Activated CD4-positive, alpha-beta T cell treated with anti-CD3 and anti-CD28 coated beads, Interleukin-2, Interleukin-4, amounts not matched to agents 100 ng/mL and 50 ng/mL, durations not matched to agents 16 hours and 8 hours (primary cell): ENCODE results near the gene UBFD1.
"Not testable (repeated sequence)": the region's sequence is repeated elsewhere in the genome, so short reads cannot be mapped to it uniquely, and the experiment has no call there.

Experiments
- DNase-seq: peaks from one replicate; pipeline ENCODE4 v3.0.0-alpha.2; 2020; ENCODE audit warnings: low spot score

The UBFD1 gene

DNA sequence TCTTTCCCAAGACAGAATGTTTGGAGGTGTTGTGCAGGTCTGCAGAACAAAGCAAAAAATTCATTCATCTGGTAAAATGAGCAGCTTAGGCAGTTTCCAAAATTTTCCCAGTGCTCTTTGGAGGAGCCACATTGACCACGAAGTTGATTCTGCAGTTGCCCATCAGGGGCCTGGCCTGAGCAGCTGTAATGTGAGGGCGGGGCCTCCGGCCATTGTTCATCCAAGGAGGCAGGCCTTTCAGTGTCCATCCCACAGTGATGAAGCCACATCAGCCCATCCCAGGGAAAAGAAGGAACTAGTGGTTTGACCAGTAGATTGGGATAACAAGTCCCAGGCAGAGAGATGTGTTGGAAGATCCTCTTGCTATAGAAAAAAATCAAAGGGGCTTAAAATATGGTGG is 10.1 kb downstream of the UBFD1 start:
- DNase-seq: no peak

DNA sequence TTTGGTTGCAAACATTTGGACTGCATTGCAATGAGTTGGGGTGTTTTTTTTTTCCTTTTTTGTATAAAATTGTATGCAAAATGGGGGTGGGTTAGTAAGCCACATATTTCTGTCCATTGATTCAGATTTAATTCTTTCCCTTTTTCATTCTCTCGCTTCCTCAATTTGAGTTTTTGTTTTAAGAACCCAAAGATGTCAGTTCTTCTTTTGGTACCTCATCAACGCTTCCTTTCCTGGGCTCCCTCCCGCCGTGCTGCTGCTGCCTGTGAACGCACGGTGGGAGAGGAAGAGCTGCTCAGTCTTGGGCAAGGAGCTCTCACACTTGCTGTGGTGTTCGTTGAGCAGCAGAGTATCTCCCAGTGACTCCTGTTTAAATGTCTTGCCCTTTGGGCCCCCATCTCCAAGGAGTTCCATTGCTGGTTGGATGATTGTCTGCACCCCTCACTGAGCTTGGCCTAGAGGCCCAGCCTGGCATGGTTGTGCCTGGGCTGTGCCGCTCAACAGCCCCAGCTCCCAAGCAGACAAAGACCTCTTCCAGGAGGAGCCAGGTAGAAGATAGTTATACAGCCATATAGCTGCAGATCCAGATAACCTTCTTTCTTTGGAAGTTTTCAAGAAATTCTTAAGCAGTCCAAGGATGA is 13.6 kb downstream of the UBFD1 start:
- DNase-seq: no peak

DNA sequence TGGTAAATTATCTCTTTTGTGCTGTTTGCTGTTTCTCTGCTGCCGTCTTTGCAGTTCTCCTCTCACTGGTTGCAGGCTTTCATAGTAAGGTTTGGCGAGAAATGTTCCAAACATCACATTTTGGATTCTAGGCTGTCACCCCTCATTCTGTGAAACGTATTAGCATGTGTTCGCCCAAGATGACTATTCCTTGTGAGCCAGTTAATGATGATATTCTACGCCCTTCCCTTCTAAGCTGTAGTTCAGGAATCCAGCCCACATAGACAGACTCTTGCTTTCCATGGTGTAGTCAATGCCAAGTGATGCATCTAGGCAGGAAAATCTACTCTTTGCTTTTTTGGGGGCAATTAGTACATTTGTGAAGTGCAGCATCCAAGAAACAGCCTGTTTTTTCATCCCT is 14.4 kb downstream of the UBFD1 start:
- no peak for DNase-seq

DNA sequence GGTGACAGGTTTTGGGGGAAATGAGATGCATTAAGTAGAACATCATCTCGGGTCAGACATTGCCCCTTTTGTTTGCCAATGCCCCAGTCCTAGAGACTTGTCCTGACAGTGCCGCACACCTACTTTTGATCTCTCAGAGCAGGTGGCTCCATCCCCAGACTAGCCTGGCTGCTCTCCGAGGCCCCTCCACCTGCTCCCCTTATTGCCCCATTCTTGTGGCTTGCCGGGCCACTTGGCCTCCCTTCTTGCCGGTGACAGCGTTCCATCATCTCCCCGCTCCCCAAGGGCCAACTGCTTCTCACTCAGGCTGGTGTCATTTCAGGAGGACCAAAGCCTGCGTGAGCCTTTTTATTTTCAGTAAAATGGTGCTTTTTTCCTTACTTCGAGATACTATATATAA is 14.9 kb downstream of the UBFD1 start:
- no peak for DNase-seq

DNA sequence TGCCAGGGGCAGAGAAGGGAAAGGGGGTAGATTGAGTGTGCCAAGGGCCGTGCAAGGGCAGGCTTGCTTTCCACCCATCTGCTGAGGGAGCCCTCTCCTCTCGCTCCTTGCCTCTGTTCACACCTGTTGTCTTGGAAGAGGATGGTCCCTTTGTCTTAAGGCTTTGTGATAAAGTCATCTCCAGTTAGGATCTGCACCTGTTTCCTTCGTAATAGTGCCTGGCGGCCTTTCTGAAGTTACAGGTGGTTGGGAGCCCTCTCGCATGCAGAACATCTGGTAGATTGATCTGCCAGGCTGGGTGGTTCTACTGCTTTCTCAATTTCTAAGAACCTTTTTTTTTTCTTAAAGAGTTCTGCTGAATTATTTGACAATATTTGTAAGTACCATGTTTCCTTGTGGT is 16.3 kb downstream of the UBFD1 start:
- DNase-seq: no peak

DNA sequence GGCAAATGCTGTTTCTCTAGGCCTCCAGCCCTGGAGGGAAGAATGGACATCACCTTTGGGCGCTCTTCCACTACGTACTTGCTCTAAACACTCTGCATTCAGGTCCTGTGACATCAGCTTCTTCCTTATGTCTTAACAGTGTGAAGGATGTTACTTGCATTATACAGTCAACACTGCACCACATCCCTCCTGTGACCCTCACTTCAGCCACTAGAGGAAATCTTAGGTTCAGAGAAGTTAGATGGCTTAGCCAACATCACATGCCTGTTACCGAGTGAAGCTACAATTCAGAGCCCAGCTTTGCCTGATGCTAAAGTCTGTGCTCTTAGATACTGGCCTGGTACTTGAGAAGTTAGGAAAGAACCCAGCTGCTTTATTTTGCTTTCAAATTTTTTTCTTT is 18.3 kb downstream of the UBFD1 start:
- no peak for DNase-seq

DNA sequence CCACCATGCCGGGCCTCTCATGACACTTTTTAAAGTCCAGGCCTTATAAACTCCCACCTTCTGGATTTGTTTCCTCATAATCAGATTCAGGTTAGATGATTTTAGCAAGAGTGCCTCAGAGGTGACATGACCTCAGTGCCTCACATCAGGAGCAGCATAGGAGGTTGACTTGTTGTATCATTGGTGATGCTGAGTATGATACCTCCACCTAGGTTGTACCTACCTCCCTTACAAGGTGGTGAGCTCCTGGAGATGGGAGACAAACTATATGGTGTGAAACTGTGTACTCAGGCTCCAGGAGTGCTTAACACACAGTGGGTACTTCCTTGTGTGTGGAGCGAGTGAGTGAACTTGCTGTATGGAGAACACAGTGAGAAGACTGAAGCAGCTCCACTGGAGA is 20.0 kb downstream of the UBFD1 start:
- DNase-seq: no peak

DNA sequence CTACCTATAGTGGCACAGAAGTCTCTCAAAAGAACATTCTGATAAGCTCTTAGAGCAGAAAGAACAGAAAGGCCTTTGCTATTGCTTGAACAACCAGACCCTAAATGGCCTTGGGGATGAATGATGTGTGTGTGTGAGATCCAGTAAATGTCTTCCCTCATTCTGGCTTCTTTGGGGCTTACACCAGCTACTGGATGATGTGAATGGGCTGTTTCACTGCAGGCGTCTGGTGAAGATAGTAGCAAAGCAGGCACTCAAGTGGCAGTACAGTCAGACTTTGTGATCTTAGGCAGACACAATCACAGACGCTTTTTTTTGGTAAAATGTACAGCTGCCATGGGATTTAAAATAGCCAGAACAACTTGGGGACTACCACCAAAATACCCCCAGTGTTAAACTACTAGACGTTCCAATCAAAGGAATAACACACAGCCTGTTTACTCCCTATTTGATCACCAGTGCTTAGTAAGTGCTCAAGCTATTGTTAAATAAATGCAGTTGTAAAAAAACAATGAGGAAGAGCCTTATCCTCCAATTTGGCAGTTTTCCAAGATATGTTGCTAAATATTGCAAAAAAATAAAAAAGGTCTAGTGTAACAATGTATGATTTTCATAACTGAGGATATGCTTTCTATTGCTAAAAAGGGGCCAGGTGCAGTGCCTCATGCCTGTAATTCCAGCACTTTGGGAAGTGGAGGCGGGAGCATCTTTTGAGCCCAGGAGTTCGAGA is 20.7 kb downstream of the UBFD1 start:
- DNase-seq: no peak

DNA sequence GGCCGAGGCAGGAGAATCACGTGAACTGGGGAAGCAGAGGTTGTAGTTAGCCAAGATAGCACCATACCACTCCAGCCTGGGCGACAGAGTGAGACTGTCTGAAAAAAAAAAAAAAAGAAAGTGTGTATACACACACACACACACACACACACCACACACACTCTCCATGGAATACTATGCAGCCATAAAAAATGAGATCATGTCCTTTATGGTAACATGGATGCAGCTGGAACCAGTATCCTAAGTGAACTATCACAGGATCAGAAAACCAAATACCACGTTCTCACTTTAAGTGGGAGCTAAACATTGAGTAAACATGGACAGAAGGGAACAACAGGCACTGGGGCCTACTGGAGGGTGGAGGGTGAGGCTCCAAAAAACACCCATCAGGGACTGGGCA is 21.8 kb downstream of the UBFD1 start:
- no peak for DNase-seq

DNA sequence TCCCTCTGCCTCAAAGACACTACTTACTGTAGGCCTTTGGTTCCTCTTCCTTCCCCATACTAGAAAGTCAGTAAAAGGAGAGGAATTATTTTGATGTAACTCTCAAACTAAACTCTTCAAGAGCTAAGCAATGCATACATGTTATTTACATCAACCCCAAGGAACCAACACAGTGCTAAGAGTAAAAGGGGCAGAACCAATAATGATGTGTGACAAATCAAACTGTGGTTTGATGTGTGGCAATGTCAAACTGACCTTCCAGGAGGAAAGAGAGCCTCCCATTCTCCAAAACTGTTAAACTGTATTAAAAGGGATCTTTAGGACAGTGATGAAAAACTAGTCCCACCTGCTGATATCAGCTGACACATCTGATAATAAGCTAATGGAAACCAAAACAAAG is 22.9 kb downstream of the UBFD1 start:
- DNase-seq: no peak

DNA sequence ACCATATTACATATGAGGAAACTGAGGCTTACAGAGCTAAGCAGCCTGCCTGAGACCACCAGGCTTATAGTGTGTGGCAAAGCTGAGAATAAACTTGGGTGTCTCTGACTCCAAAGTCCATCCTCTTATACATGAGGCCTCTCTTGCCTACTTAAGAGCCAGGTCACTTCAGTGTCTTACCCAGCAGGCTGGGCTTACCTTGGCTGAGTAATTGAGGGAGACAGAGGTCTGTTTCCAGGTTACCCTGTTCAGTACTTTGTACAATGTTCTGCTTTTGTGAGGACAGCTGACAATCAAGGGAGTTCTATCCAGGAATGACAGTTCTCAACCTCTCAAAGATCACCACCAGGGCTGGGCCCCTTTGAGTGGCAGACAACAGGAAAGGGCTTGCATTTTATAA is 24.2 kb downstream of the UBFD1 start:
- DNase-seq: no peak

DNA sequence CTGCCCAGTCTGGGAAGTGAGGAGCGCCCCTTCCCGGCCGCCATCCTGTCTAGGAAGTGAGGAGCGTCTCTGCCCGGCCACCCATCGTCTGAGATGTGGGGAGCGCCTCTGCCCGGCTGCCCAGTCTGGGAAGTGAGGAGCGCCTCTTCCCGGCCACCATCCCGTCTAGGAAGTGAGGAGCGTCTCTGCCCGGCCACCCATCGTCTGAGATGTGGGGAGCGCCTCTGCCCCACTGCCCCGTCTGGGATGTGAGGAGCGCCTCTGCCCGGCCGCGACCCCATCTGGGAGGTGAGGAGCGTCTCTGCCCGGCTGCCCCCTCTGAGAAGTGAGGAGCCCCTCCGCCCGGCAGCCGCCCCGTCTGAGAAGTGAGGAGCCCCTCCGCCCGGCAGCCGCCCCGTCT is 25.7 kb downstream of the UBFD1 start:
- DNase-seq: not testable (repeated sequence)

DNA sequence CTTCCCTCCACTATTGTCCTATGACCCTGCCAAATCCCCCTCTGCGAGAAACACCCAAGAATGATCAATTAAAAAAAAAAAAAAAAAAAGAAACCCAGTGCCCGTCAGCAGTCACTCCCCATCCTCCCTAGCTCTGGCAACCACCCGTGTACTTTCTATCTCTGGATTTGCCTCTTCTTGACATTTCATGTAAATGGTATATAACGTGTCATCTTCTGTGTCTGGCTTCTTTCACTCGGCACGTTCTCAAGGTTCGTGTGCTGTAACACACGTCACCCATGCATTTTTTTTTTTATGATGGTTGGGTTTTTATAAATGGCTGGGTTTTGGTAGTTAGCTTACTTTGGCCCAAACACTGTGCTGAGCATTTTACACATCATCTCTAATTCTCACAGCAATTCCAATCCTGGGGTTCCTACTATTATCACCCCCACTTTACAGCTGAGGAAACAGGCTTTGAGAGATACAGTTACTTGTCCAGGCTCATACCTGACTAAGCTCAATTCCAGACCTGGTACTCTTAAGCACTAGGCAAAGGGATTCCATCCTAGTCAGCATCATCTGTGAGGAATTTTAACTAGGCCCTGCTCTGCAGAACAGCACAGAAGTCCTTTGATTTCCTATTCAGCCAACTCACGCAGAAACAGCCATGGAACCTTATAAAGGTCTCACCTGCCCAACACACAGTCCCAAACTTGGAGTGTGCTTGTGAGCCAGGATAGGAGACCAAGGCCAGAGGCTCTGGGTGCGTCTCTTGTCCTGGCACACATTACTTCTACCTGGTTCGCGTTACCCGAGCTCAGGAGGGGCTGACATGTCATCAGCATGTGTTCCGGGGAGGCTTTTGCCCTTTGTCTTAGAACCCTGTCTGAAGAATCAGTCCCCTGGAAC is 26.9 kb downstream of the UBFD1 start:
- DNase-seq: no peak

DNA sequence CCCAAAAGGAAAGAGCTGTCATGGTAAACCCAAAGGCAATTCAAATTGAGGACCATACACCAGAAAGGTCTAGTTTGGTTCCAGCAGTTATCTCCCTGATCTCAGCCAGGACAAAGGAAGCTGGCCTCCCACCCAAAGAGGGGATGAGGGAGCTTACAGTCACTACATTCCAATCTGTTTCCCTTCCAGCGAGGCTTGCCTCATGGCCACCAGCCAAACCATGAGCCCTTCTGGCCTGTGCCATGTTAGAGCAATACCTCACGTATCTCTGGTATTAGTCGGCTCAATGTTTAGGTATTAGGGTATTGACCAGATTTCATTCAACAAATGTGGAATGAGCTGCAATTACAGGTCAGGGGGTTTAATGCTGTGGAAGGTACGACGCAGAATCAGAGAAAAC is 30.2 kb downstream of the UBFD1 start:
- no peak for DNase-seq

DNA sequence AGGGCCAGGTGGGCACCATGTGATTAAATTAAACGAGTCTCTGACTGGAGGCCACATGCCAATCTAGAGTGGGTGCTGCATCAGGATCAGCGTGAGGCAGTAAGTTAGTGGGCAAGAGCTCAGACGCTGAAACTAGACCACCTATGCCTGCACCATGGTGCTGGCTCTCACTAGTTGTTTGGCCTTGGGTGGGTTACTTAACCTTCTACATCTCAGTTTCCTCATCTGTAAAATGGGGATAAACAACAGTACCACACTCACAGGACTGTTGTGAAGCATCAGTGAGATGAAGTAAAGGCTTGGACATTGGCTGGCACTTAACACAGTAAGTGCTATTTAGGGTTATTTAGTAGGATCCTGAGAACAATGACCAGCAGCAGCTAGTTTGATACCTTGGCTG is 32.7 kb downstream of the UBFD1 start:
- DNase-seq: no peak

DNA sequence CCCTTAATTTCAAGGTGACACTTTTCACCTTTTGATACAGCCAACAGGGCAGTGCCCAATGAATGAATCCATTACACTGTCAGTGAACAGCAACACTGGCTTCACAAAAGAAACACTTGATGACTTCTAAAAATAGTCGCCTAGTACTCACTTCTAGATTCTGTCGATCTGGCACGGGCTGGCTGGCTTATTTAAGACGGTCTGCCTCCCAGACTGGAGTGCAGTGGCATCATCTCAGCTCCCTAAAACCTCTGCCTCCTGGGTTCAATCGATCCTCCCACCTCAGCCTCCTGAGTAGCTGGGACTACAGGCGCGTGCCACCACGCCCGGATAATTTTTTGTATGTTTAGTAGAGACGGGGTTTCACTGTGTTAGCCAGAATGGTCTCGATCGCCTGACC is 36.7 kb downstream of the UBFD1 start:
- no peak for DNase-seq

DNA sequence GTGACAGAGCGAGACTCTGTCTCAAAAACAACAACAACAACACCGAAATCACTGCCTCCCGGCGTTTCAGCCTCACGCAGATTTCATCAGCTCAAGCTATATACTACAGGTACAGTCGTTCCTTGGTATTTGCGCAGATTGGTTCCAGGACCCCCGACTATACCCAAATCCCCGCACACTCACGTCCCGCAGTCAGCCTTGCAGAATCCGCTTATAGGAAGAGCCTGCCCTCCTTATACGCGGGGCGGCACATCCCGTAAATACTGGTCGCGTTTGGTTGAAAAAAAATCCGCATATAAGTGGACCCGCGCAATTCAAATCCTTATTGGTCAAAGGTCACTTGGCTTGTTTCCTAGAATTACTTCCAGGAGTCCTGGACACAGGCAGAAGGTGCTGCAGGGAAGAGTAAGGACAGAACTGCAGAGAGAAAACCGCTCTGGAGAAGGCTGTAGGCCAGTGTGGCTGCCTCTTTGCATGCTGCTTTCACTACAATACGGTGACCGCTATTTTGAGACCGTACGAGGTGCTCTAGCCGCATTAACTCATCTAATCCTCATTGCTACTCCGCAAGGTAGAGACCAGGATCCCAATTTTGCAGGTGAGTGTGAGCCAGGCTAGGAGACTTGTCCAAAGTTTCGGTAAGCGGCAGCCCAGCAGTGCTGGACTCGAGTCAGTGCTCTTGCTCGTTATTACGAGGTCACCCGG is 37.9 kb downstream of the UBFD1 start:
- no peak for DNase-seq

DNA sequence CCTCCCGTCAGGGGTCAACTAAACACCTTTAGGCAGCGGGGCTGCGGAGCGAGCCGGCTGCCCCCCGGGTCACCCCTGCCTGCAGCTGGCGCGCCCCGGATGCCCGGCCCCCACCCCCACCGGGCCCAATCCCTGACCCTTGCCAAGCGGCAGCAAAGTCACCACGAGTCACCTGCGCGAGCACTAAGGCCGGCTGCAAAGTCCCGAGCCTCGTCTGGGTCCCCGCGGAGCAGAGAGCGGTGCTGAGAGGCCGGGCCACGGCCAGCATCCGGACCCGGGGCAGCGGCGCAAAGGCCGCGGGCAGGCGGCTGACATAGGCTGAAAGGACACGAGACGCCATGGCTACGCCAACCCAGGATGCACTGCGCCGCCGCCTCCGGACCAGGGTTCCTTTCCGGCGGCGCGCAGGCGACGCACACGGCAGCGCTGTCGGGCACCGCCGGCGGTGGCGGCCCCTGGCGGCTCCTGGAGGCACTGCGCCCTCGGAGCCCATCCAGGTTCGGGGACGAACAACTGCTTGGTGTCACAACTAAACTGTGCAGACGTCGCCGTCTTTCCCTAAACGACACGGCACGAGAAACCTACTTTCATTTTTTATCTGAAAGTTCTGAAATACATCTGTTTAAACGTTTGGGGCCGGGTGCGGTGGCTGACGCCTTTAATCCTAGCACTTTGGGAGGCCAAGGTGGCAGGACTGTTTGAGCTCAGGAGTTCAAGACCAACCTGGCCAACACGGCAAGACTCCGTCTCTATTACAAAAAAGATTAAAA is 38.6 kb downstream of the UBFD1 start, which contains the start of gene NDUFAB1:
NDUFAB1 (minus strand) TSS at position 366 of the 770 bp plus-strand sequence; CDS start at position 340, 26 bp downstream.
- peak; percentile 92 for DNase-seq

DNA sequence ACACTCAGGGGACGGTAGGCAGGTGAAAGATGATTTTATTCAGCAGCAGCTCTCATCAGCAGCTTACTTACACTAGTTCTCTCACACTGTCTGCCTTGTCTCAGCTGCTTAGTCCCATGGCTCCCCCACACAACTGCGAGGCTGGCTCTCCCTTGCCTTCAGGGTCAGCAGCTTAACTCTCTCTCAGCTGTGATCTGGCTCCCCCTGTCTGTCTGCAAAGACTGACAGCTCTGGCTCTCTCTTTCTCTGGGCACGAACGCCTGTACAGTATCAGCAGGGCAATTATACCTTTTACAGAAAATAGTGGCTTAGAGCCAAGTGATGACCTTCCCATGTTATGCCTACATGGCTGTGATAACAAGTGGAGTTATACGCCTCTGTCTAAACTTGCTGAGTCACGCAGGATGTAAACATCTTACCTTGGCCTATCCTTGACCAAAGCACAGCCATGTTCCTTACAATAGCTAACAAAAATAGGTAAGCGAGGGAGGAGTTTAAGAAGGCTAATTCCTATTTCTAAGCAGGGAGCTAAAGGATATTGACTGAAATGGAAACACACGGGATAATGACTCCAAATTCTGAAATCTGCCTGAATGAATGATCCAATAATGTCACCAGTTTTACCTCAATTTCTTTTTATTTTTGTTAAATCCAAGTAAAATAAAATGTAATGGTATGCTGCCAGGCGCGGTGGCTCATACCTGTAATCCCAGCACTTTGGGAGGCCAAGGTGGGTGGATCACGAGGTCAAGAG is 39.7 kb downstream of the UBFD1 start:
- peak; percentile 24 for DNase-seq

DNA sequence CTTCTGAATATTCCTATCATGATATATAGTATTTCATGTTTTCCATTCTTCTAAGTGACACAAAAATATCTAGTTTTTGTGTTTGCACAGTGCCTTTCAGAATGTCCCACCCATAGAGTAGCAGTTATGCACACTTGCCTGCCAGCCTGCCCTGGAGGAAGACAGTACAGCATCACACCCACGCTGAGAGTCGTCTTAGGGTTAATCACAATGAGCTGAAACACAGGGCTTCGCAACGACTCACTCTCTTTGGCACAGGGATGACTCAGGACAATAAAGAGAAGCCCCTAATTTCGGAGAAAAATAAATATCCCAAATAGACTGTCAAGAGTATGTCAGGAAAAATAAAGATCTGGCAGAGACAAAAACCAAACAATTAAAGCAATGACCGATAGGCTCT is 50.2 kb downstream of the UBFD1 start:
- no peak for DNase-seq

DNA sequence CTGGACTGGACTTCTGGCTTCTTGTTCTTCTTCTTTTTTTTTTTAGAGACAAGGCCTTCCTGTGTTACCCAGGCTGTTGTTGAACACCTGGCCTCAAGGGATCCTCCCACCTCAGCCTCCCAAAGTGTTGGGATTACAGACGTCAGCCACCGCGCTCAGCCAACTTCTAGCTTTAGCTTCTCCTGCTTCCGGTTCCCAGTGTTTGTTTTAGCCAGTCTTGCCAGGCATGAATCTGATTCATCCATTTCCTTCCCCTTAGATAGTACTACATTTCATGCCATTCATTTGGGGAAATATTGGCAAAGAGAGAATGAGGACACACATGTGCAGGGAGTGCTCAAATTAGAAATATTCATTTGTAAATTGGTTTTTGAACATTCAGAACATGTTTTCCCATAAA is 50.7 kb downstream of the UBFD1 start:
- DNase-seq: no peak
